Esophagus squamous epithelium (tissue), 4 donors: Measurements from ENCODE around the gene ATP6V1E1.

ENCODE experiments used
- CTCF ChIP-seq, 6 experiments: fragments of 450-650 bp in 4 of 6; fragments of 200-600 bp in 2 of 6; sonication (generic) in 2 of 6; IDR thresholded peaks; one replicate each; pipeline ENCODE4 v1.5.1; 2016 to 2019; ENCODE audit warnings: antibody characterized with exemption in 6 of 6, mild to moderate bottlenecking in 4 of 6, moderate library complexity in 4 of 6
- POLR2A ChIP-seq, 4 donors: fragments of 450-650 bp; IDR thresholded peaks; one replicate each; pipeline ENCODE4 v1.6.1; 2017; ENCODE audit warnings: antibody characterized with exemption in 4 of 4, mild to moderate bottlenecking in 4 of 4, moderate library complexity in 3 of 4

- TF ChIP-seq CTCF (IDR thresholded peaks at IDR 0.05) = no peak
- TF ChIP-seq POLR2A (IDR thresholded peaks at IDR 0.05) = no peak
Measured at GRCh38 chr22:17586831-17587440, 41.6 kb downstream of the ATP6V1E1 start.
